K562 (cell line): ENCODE measurements around the gene ISG20L2. TPM values are rescaled to one million over a fixed set of nuclear protein-coding genes. Genes with fewer than 3 reads are reported as not detected.

Experiments used
- CBX2 ChIP-seq: fragments of 200-600 bp; sonication (generic); IDR thresholded peaks from one replicate; pipeline ENCODE4 v1.6.1; 2012; ENCODE audit warnings: mild to moderate bottlenecking, low read length, inconsistent platforms; ENCODE audit not compliant: insufficient read depth, poor library complexity, severe bottlenecking
- CGGBP1 ChIP-seq: fragments of 250-450 bp; sonication (Bioruptor Pico); IDR thresholded peaks from 2 replicates; pipeline ENCODE4 v1.9.0; 2021; ENCODE audit warnings: mild to moderate bottlenecking
- MAFF ChIP-seq: IDR thresholded peaks from 2 replicates; pipeline ENCODE4 v1.6.1; 2012; ENCODE audit warnings: low read length, improper control_type of control experiment
- NBN ChIP-seq: fragments of 450-650 bp; IDR thresholded peaks from 2 replicates; pipeline ENCODE4 v1.6.1; 2016; ENCODE audit warnings: low read depth, mild to moderate bottlenecking
- NUFIP1 ChIP-seq: fragments of 450-650 bp; IDR thresholded peaks from 2 replicates; pipeline ENCODE4 v1.6.1; 2018; ENCODE audit not compliant: partially characterized antibody
- POLR3A ChIP-seq: IDR thresholded peaks from 2 replicates; pipeline ENCODE4 v1.6.1; 2011; ENCODE audit warnings: borderline replicate concordance, mild to moderate bottlenecking, moderate library complexity; ENCODE audit not compliant: insufficient read length, insufficient read depth; ENCODE audit errors: extremely low read depth
- THRA ChIP-seq: fragments of 450-650 bp; IDR thresholded peaks from 2 replicates; pipeline ENCODE4 v1.6.1; 2017; ENCODE audit warnings: mild to moderate bottlenecking, moderate library complexity
- ZNF696 ChIP-seq: fragments of 250-450 bp; sonication (Bioruptor Pico); conservative IDR thresholded peaks from 2 replicates; pipeline ENCODE4 v1.4.0; 2020; ENCODE audit warnings: mild to moderate bottlenecking, moderate library complexity
- polyA plus RNA-seq, 8 experiments: library from polyadenylated mRNA; depleted of rRNA in 4 of 8; stranded (reverse) in 5 of 8; unstranded in 3 of 8; fragments of >200 nt; fragmentation: Nextera tagmentation in 2 of 8; fragmentation: Illumina TruSeq in 1 of 8; extraction: Ambion mirVana in 2 of 8; extraction: Trizol in 1 of 8; gene quantifications; 2 replicates each; pipeline versions ENCODE4 v1.2.1 to v1.2.3, GENCODE V29; 2011 to 2014; ENCODE audit warnings: inconsistent platforms in 1 of 8, missing spikeins in 1 of 8
- total RNA-seq, 7 experiments: library from RNA; depleted of rRNA in 6 of 7; stranded (reverse); fragments of >200 nt in 6 of 7; fragmentation: Illumina TruSeq in 2 of 7; extraction: Trizol in 2 of 7; gene quantifications; 2 replicates each; pipeline versions ENCODE4 v1.2.1 to v1.2.3, GENCODE V29; 2011 to 2021; ENCODE audit warnings: low replicate concordance in 1 of 7

The ISG20L2 gene
- total and polyA plus RNA-seq, 9 of the 15 experiments (the other 6 are each of a cell fraction or from before 2014, with no cell fraction given): 21.3 to 130 (median 50.3) TPM

GRCh38 chr1:156693848-156694689 is 34.5 kb downstream of the ISG20L2 start (continued):
- TF ChIP-seq CBX2: no peak
- no peak for TF ChIP-seq CGGBP1 (CRISPR knock-in tag)
- TF ChIP-seq MAFF: no peak
- TF ChIP-seq NBN: peak; percentile 64; the same call in 1 of the 2 replicates
- TF ChIP-seq NUFIP1: no peak
- TF ChIP-seq THRA: no peak
- no peak for TF ChIP-seq POLR3A
- TF ChIP-seq ZNF696 (CRISPR knock-in tag): no peak
